SH-SY5Y (cell line): ENCODE results near the gene RNASE1.

ENCODE experiments used
- GATA2 ChIP-seq: IDR thresholded peaks from 2 replicates; pipeline ENCODE4 v1.6.1; 2011; ENCODE audit warnings: mild to moderate bottlenecking, low read depth, low read length
- GATA3 ChIP-seq: IDR thresholded peaks from 2 replicates; pipeline ENCODE4 v1.6.1; 2011; ENCODE audit warnings: low read depth, mild to moderate bottlenecking, low read length, moderate library complexity

DNA sequence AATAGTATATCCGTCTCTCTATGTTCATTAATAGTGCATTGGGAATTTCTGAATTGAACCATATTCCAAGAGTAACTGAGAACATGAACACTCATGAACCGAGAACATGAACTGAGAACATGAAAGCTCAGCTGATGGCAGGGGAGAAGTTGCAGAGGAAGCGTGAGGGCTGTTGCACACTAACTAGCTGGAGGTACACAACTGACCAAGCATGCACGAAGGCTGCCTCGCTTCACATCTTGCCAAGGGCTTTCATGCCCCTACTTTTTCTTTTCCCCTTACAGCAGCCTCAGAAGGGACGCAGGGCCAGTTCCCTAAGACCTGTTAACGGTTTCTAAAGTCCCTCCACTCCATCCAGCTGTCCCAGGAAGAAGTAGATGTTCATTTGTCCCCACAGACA lies 4.3 kb downstream of the RNASE1 start:
- no peak for TF ChIP-seq GATA2
- TF ChIP-seq GATA3, result no peak
